Activated CD4-positive, alpha-beta T cell treated with anti-CD3 and anti-CD28 coated beads, Interleukin-2, amount 50 U/mL, for 4 hours (primary cell): ENCODE data around the gene ZNF319.

Experiments used
- DNase-seq, 2 experiments: peaks; one replicate each; pipeline ENCODE4 v3.0.0-alpha.2; 2020

ZNF319 gene

GRCh38 chr16:58036943-58037342 lies 36.5 kb upstream of the ZNF319 start:
- no peak for DNase-seq

- no peak for DNase-seq
Observed at GRCh38 chr16:58035356-58036170, 35.1 kb upstream of the ZNF319 start.

- no peak for DNase-seq
Observed at GRCh38 chr16:58034774-58035173, 34.3 kb upstream of the ZNF319 start.

- DNase-seq, result no peak
Observed at GRCh38 chr16:58034128-58034685, 33.7 kb upstream of the ZNF319 start.

- DNase-seq, result no peak
Observed at GRCh38 chr16:58032710-58033293, 32.3 kb upstream of the ZNF319 start.

GRCh38 chr16:58031016-58031800 lies 30.7 kb upstream of the ZNF319 start:
- DNase-seq, result no peak

- DNase-seq, result no peak
Observed at GRCh38 chr16:58030136-58030840, 29.8 kb upstream of the ZNF319 start.

GRCh38 chr16:58029410-58029809 lies 28.9 kb upstream of the ZNF319 start:
- DNase-seq, result no peak

GRCh38 chr16:58028541-58029070 lies 28.1 kb upstream of the ZNF319 start:
- no peak for DNase-seq

GRCh38 chr16:58027916-58028455 lies 27.5 kb upstream of the ZNF319 start:
- no peak for DNase-seq

- no peak for DNase-seq
Observed at GRCh38 chr16:58027161-58027915, 26.9 kb upstream of the ZNF319 start.

- no peak for DNase-seq
Observed at GRCh38 chr16:58026705-58027160, 26.3 kb upstream of the ZNF319 start.

GRCh38 chr16:58026139-58026704 lies 25.8 kb upstream of the ZNF319 start:
- DNase-seq, result no peak

- peak; percentile 61 to 62 for DNase-seq
Observed at GRCh38 chr16:58025351-58026138, 25.1 kb upstream of the ZNF319 start, which contains the start of gene MMP15. MMP15 (plus strand) TSS chr16:58025754; CDS start chr16:58026351, 597 bp downstream.

GRCh38 chr16:58024486-58025350 lies 24.2 kb upstream of the ZNF319 start:
- DNase-seq, result no peak

GRCh38 chr16:58022601-58023371 lies 22.3 kb upstream of the ZNF319 start:
- DNase-seq, result no peak

- DNase-seq, result no peak
Observed at GRCh38 chr16:58021661-58022551, 21.4 kb upstream of the ZNF319 start.
